Transverse colon (tissue), 3 donors: ENCODE results near the gene DNAJB8.

ENCODE experiments used
- CTCF ChIP-seq, 5 experiments: fragments of 200-600 bp in 3 of 5; fragments of 450-650 bp in 2 of 5; sonication (generic) in 3 of 5; IDR thresholded peaks; 1 replicate in 2 of 5; 2 replicates in 3 of 5; pipeline ENCODE4 v1.5.1; 2016 to 2017; ENCODE audit warnings: antibody characterized with exemption in 5 of 5, inconsistent platforms in 3 of 5, mild to moderate bottlenecking in 2 of 5, moderate library complexity in 1 of 5
- EP300 ChIP-seq: sonication (generic); formaldehyde crosslinking; IDR thresholded peaks from one replicate; pipeline ENCODE4 v1.6.1; 2017; ENCODE audit warnings: antibody characterized with exemption, low read depth
- POLR2A ChIP-seq: fragments of 450-650 bp; IDR thresholded peaks from one replicate; pipeline ENCODE4 v1.6.1; 2016; ENCODE audit warnings: antibody characterized with exemption, mild to moderate bottlenecking, moderate library complexity

GRCh38 chr3:128420720-128421438 lies 45.8 kb downstream of the DNAJB8 start:
- TF ChIP-seq POLR2A (no peak), EP300 (no peak), CTCF (IDR thresholded peaks at IDR 0.05) (no peak)
